Suprapubic skin (tissue), 3 donors: Measurements from ENCODE around the gene FCGR3B.
"Not testable (repeated sequence)": the region's sequence is repeated elsewhere in the genome, so short reads cannot be mapped to it uniquely, and the experiment has no call there.

Experiments used
- CTCF ChIP-seq, 2 donors: fragments of 200-600 bp in 1 of 2; fragments of 450-650 bp in 1 of 2; sonication (generic) in 1 of 2; IDR thresholded peaks; one replicate each; pipeline ENCODE4 v1.5.1; 2016 to 2019; ENCODE audit warnings: antibody characterized with exemption in 2 of 2, mild to moderate bottlenecking in 1 of 2, moderate library complexity in 1 of 2
- EP300 ChIP-seq: sonication (generic); formaldehyde crosslinking; IDR thresholded peaks from one replicate; pipeline ENCODE4 v1.6.1; 2017; ENCODE audit warnings: antibody characterized with exemption
- POLR2A ChIP-seq, 2 donors: fragments of 450-650 bp; IDR thresholded peaks; one replicate each; pipeline ENCODE4 v1.6.1; 2017; ENCODE audit warnings: antibody characterized with exemption in 2 of 2, mild to moderate bottlenecking in 2 of 2, moderate library complexity in 2 of 2

GRCh38 chr1:161613142-161613514, 17.8 kb downstream of the FCGR3B start:
- TF ChIP-seq POLR2A (IDR thresholded peaks at IDR 0.05); CTCF (IDR thresholded peaks at IDR 0.05); EP300: not testable (repeated sequence)
